GM12873 (cell line): ENCODE results near the gene CUL4B.

Experiments used
- CTCF ChIP-seq: IDR thresholded peaks from 2 replicates; pipeline ENCODE4 v1.5.1; 2012; ENCODE audit warnings: low read depth, mild to moderate bottlenecking, moderate library complexity, low read length, control low read depth; ENCODE audit not compliant: insufficient read depth; ENCODE audit errors: missing control alignments

The CUL4B gene

GRCh38 chrX:120559804-120560203 is 958 bp downstream of the CUL4B start:
- TF ChIP-seq CTCF: no peak

GRCh38 chrX:120556251-120556650 is 4.5 kb downstream of the CUL4B start:
- no peak for TF ChIP-seq CTCF

GRCh38 chrX:120549483-120550452 is 11.0 kb downstream of the CUL4B start:
- no peak for TF ChIP-seq CTCF

GRCh38 chrX:120536061-120536460 is 24.7 kb downstream of the CUL4B start:
- no peak for TF ChIP-seq CTCF

- no peak for TF ChIP-seq CTCF
Measured at GRCh38 chrX:120534413-120535205, 26.2 kb downstream of the CUL4B start.

GRCh38 chrX:120522820-120523219 is 37.9 kb downstream of the CUL4B start:
- peak; percentile 9 for TF ChIP-seq CTCF

GRCh38 chrX:120517936-120518335 is 42.8 kb downstream of the CUL4B start:
- TF ChIP-seq CTCF: no peak
